Gastrocnemius medialis (tissue), 4 donors: Measurements from ENCODE around the gene GPR68. TPM values are rescaled to one million over a fixed set of nuclear protein-coding genes. Genes with fewer than 3 reads are reported as not detected.

Experiments used
- ATAC-seq, 2 donors: fragments of 150-250 bp; one replicate each; pipeline ENCODE4 v1.9.1; 2016
- DNase-seq, 2 donors: peaks; one replicate each; pipeline ENCODE4 v3.0.0-alpha.2; 2019
- H3K27ac ChIP-seq, 4 donors: fragments of 200-600 bp; sonication (generic); 1 replicate in 1 of 4; 2 replicates in 3 of 4; pipeline ENCODE4 v1.5.1; 2016 to 2018; ENCODE audit warnings: mild to moderate bottlenecking in 2 of 4, moderate library complexity in 1 of 4
- H3K27me3 ChIP-seq, 3 donors: fragments of 200-600 bp; sonication (generic) in 2 of 3; 1 replicate in 1 of 3; 2 replicates in 2 of 3; pipeline versions ENCODE4 v1.5.1 to v1.6.0; 2016 to 2019; ENCODE audit warnings: mild to moderate bottlenecking in 1 of 3, moderate library complexity in 1 of 3
- H3K36me3 ChIP-seq, 2 donors: fragments of 200-600 bp; sonication (generic) in 1 of 2; one replicate each; pipeline ENCODE4 v1.5.1; 2017 to 2018
- H3K4me1 ChIP-seq, 2 donors: fragments of 200-600 bp; sonication (generic) in 1 of 2; one replicate each; pipeline ENCODE4 v1.5.1; 2016 to 2017; ENCODE audit warnings: mild to moderate bottlenecking in 2 of 2
- H3K4me3 ChIP-seq, 4 donors: fragments of 200-600 bp; sonication (generic) in 3 of 4; 1 replicate in 1 of 4; 2 replicates in 3 of 4; pipeline ENCODE4 v1.5.1; 2016 to 2019; ENCODE audit warnings: mild to moderate bottlenecking in 2 of 4
- H3K9me3 ChIP-seq, 3 donors: fragments of 200-600 bp; sonication (generic) in 2 of 3; 1 replicate in 1 of 3; 2 replicates in 2 of 3; pipeline ENCODE4 v1.5.1; 2016 to 2019
- CTCF ChIP-seq, 5 experiments: fragments of 450-650 bp in 3 of 5; fragments of 200-600 bp in 2 of 5; sonication (generic) in 2 of 5; IDR thresholded peaks in 4 of 5; conservative IDR thresholded peaks in 1 of 5; 1 replicate in 4 of 5; 2 replicates in 1 of 5; pipeline ENCODE4 v1.5.1; 2016 to 2019; ENCODE audit warnings: antibody characterized with exemption in 5 of 5, mild to moderate bottlenecking in 3 of 5, moderate library complexity in 3 of 5
- POLR2A ChIP-seq, 2 donors: fragments of 450-650 bp; IDR thresholded peaks; one replicate each; pipeline ENCODE4 v1.6.1; 2017; ENCODE audit warnings: antibody characterized with exemption in 2 of 2, mild to moderate bottlenecking in 2 of 2, moderate library complexity in 2 of 2
- in situ Hi-C, 4 donors: fragments of 200-750 bp; cut with MboI; loops; one replicate each; pipeline versions ENCODE4 v1.15.0 to v1.8.0; 2017; ENCODE audit warnings: low sequenced_read_pairs in 4 of 4
- intact Hi-C: fragments of 100-400 bp; cut with DNase I; formaldehyde crosslinking; loops from one replicate; pipeline ENCODE4 v1.15.1; 2023; ENCODE audit warnings: low total_unique reads
- total RNA-seq, 4 donors: library from RNA; depleted of rRNA; stranded (reverse); fragments of >200 nt; gene quantifications; one replicate each; pipeline versions ENCODE4 v1.1.0 to v1.2.3, GENCODE V29; 2016

The GPR68 gene
- total RNA-seq, 4 donors from 2014 or later, result 0.07 TPM; not detected in 3

GRCh38 chr14:91221270-91221669, 23.2 kb downstream of the GPR68 start:
- ATAC-seq (no peak), DNase-seq (no peak)
- no peaks in the 10 kb centered on the region for H3K27me3 ChIP-seq
- H3K27ac ChIP-seq, result no peak overlapping the region
- no peak overlapping the region for H3K4me3 ChIP-seq
- H3K4me1 ChIP-seq, result no peaks in the 10 kb centered on the region
- intact Hi-C loops (no loop called here), in situ Hi-C loops (no loop called here)
- H3K36me3 ChIP-seq, result peaks cover 0 to 36% of the 10 kb centered on the region in 2 donors
- no peaks in the 10 kb centered on the region for H3K9me3 ChIP-seq
- TF ChIP-seq CTCF (IDR thresholded peaks at IDR 0.05 in 4 of 5, conservative IDR thresholded peaks at IDR 0.05 in 1 of 5), result no peak
- no peak for TF ChIP-seq POLR2A (IDR thresholded peaks at IDR 0.05)

- Histone ChIP-seq H3K4me1 (no peaks in the 10 kb centered on the region), H3K9me3 (no peaks in the 10 kb centered on the region), H3K27me3 (no peaks in the 10 kb centered on the region), H3K27ac (no peak overlapping the region), H3K36me3 (peaks cover 0 to 39% of the 10 kb centered on the region in 2 donors), H3K4me3 (no peak overlapping the region)
- ATAC-seq (no peak), DNase-seq (no peak)
- intact Hi-C loops (no loop called here), in situ Hi-C loops (no loop called here)
- no peak for TF ChIP-seq POLR2A (IDR thresholded peaks at IDR 0.05)
- no peak for TF ChIP-seq CTCF (IDR thresholded peaks at IDR 0.05 in 4 of 5, conservative IDR thresholded peaks at IDR 0.05 in 1 of 5)
These were observed 23.9 kb downstream of the GPR68 start for GRCh38 chr14:91220581-91221000.

- no peak for ATAC-seq
- Histone ChIP-seq H3K4me3 (no peak overlapping the region), H3K27me3 (no peaks in the 10 kb centered on the region), H3K4me1 (no peaks in the 10 kb centered on the region), H3K36me3 (peaks cover 0 to 40% of the 10 kb centered on the region in 2 donors), H3K9me3 (no peaks in the 10 kb centered on the region), H3K27ac (no peak overlapping the region)
- DNase-seq, result no peak
- in situ Hi-C loops, result no loop called here
- TF ChIP-seq POLR2A (IDR thresholded peaks at IDR 0.05), result no peak
- TF ChIP-seq CTCF (IDR thresholded peaks at IDR 0.05 in 4 of 5, conservative IDR thresholded peaks at IDR 0.05 in 1 of 5), result no peak
- intact Hi-C loops, result no loop called here
These were observed 24.8 kb downstream of the GPR68 start for GRCh38 chr14:91219517-91220389.

GRCh38 chr14:91218014-91218413, 26.5 kb downstream of the GPR68 start:
- TF ChIP-seq POLR2A (IDR thresholded peaks at IDR 0.05), result no peak
- TF ChIP-seq CTCF (IDR thresholded peaks at IDR 0.05 in 4 of 5, conservative IDR thresholded peaks at IDR 0.05 in 1 of 5), result no peak
- Histone ChIP-seq H3K4me3 (no peak overlapping the region), H3K4me1 (no peaks in the 10 kb centered on the region), H3K27ac (peak overlapping the region in 1 of 4 donors; percentile 20), H3K36me3 (peaks cover 0 to 38% of the 10 kb centered on the region in 2 donors), H3K9me3 (no peaks in the 10 kb centered on the region), H3K27me3 (no peaks in the 10 kb centered on the region)
- in situ Hi-C loops, result no loop called here
- intact Hi-C loops, result no loop called here
- no peak for DNase-seq
- ATAC-seq, result no peak
